ENCODE measurements around the gene NOVA1. TPM values are rescaled to one million over a fixed set of nuclear protein-coding genes. Genes with fewer than 3 reads are reported as not detected.

The NOVA1 gene
- total and polyA plus RNA-seq, 9 donors, result 3.9 to 11.7 (median 7.4) TPM

DNA sequence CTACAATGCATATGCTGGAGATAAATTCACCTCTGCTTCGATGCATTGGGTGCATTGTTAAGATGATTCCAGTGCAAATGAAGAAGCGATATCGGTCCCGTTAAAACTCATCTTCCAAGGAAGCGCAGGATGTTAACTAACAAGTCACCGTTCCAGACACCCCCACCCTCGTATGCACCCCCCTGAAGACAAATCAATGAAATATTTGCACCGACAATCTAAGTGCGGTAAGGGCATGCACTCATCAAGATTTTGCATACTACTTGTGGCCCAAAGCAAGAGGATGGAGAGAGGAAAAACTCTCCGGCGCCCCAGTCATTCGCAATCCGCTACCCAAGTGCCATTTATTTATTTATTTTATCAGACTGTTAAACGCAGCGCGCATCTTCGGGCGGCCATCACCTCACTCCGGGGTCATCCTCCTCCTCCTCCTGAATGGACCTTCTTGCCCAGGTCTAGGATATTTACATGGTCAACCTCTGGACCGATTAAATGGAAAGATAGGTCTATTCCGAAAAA, 1.2 kb downstream of the NOVA1 start:
- TF ChIP-seq POLR2A (IDR thresholded peaks at IDR 0.05) (no peak), EP300 (IDR thresholded peaks at IDR 0.05) (no peak)
- TF ChIP-seq, protein P1, sequence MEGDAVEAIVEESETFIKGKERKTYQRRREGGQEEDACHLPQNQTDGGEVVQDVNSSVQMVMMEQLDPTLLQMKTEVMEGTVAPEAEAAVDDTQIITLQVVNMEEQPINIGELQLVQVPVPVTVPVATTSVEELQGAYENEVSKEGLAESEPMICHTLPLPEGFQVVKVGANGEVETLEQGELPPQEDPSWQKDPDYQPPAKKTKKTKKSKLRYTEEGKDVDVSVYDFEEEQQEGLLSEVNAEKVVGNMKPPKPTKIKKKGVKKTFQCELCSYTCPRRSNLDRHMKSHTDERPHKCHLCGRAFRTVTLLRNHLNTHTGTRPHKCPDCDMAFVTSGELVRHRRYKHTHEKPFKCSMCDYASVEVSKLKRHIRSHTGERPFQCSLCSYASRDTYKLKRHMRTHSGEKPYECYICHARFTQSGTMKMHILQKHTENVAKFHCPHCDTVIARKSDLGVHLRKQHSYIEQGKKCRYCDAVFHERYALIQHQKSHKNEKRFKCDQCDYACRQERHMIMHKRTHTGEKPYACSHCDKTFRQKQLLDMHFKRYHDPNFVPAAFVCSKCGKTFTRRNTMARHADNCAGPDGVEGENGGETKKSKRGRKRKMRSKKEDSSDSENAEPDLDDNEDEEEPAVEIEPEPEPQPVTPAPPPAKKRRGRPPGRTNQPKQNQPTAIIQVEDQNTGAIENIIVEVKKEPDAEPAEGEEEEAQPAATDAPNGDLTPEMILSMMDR (IDR thresholded peaks at IDR 0.05), result no peak
- Histone ChIP-seq H3K27me3 (no peaks in the 10 kb centered on the region), H3K27ac (peak overlapping the region in 1 of 2 donors; percentile 75), H3K36me3 (no peaks in the 10 kb centered on the region), H3K4me1 (ENCODE audit: insufficient read depth) (no peaks in the 10 kb centered on the region), H3K4me3 (peak overlapping the region; percentile 76), H3K9me3 (no peaks in the 10 kb centered on the region)
- WGBS, 3 donors, result 0 to 1% (median 1%) methylated on average over 21 of the region's 21 CpGs
- DNase-seq, result peak in 4 of 5 donors; percentile 12 to 40 (median 28)
- intact Hi-C loops (cut with DNase I), result no loop called here

GRCh38 chr14:26595926-26596542, 1.8 kb downstream of the NOVA1 start:
- no peak for DNase-seq
- 3 to 6% (median 3%) methylated on average over 8 of the region's 8 CpGs for WGBS, 3 donors
- H3K27ac ChIP-seq, result no peak overlapping the region
- H3K4me1 ChIP-seq (ENCODE audit: insufficient read depth), result no peaks in the 10 kb centered on the region
- peak overlapping the region; percentile 76 for H3K4me3 ChIP-seq
- TF ChIP-seq, protein P1 (IDR thresholded peaks at IDR 0.05), result no peak
- TF ChIP-seq EP300 (IDR thresholded peaks at IDR 0.05), result no peak
- no peak for TF ChIP-seq POLR2A (IDR thresholded peaks at IDR 0.05)
- no peaks in the 10 kb centered on the region for H3K36me3 ChIP-seq
- intact Hi-C loops (cut with DNase I), result no loop called here
- H3K27me3 ChIP-seq, result no peaks in the 10 kb centered on the region
- H3K9me3 ChIP-seq, result no peaks in the 10 kb centered on the region

- 61 to 84% (median 76%) methylated on average over 2 of the region's 2 CpGs for WGBS, 3 donors
- TF ChIP-seq POLR2A (IDR thresholded peaks at IDR 0.05), result no peak
- no peak for TF ChIP-seq EP300 (IDR thresholded peaks at IDR 0.05)
- TF ChIP-seq, protein P1 (IDR thresholded peaks at IDR 0.05), result no peak
- Histone ChIP-seq H3K4me1 (ENCODE audit: insufficient read depth) (no peaks in the 10 kb centered on the region), H3K36me3 (no peaks in the 10 kb centered on the region), H3K27me3 (no peaks in the 10 kb centered on the region), H3K4me3 (no peak overlapping the region), H3K27ac (no peak overlapping the region), H3K9me3 (no peaks in the 10 kb centered on the region)
- DNase-seq, result no peak
- intact Hi-C loops (cut with DNase I), result no loop called here
These were observed 2.9 kb downstream of the NOVA1 start for GRCh38 chr14:26594756-26595545.

GRCh38 chr14:26594148-26594547, 3.7 kb downstream of the NOVA1 start:
- H3K27me3 ChIP-seq, result no peaks in the 10 kb centered on the region
- no peaks in the 10 kb centered on the region for H3K36me3 ChIP-seq
- no peaks in the 10 kb centered on the region for H3K4me1 ChIP-seq (ENCODE audit: insufficient read depth)
- 48 to 60% (median 59%) methylated on average over 2 of the region's 2 CpGs for WGBS, 3 donors
- no peaks in the 10 kb centered on the region for H3K9me3 ChIP-seq
- no peak for DNase-seq
- H3K4me3 ChIP-seq, result no peak overlapping the region
- TF ChIP-seq, protein P1 (IDR thresholded peaks at IDR 0.05), result no peak
- no peak for TF ChIP-seq POLR2A (IDR thresholded peaks at IDR 0.05)
- H3K27ac ChIP-seq, result no peak overlapping the region
- intact Hi-C loops (cut with DNase I), result no loop called here

Data from ovary (tissue), 9 donors.